Subcutaneous adipose tissue (tissue), 4 donors: ENCODE measurements around the gene ABCG8. TPM values are rescaled to one million over a fixed set of nuclear protein-coding genes. Genes with fewer than 3 reads are reported as not detected.

Experiments used
- total RNA-seq, 4 donors: library from RNA; depleted of rRNA; stranded (reverse); fragments of >200 nt; gene quantifications; one replicate each; pipeline ENCODE4 v1.1.0, GENCODE V29; 2016
- TF ChIP-seq, protein P1 (sequence below): fragments of 450-650 bp; IDR thresholded peaks from one replicate; pipeline ENCODE4 v1.5.1; 2016; ENCODE audit warnings: low read depth, mild to moderate bottlenecking, control low read depth, antibody characterized with exemption, moderate library complexity

ABCG8 gene
- total RNA-seq, 4 donors from 2014 or later, result 0.19 TPM; not detected in 3

DNA sequence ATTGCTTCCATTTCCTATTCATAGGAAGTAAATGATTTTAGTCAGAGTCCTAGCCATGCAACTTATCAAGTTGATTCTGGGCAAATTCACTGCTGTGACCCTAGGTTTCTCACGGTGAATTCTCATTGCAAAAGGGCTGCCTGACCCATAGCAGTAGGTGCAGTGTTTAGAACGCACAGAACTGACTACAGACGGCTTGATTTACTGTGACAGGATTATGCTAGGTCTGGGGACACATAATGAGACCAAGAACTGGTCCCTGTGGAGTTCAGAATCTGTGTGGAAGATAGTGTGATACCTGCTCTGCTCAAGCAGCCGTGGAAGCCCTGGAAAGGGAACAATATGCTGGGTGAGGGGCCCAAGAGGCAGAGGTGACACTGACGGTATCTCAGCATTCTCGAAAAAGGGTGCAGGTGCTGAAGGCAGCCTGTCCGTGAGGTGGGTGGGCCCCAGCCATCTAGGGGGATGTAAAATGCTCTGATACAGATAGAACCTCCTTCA is 46.4 kb downstream of the ABCG8 start:
- TF ChIP-seq, protein P1, sequence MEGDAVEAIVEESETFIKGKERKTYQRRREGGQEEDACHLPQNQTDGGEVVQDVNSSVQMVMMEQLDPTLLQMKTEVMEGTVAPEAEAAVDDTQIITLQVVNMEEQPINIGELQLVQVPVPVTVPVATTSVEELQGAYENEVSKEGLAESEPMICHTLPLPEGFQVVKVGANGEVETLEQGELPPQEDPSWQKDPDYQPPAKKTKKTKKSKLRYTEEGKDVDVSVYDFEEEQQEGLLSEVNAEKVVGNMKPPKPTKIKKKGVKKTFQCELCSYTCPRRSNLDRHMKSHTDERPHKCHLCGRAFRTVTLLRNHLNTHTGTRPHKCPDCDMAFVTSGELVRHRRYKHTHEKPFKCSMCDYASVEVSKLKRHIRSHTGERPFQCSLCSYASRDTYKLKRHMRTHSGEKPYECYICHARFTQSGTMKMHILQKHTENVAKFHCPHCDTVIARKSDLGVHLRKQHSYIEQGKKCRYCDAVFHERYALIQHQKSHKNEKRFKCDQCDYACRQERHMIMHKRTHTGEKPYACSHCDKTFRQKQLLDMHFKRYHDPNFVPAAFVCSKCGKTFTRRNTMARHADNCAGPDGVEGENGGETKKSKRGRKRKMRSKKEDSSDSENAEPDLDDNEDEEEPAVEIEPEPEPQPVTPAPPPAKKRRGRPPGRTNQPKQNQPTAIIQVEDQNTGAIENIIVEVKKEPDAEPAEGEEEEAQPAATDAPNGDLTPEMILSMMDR, result no peak

DNA sequence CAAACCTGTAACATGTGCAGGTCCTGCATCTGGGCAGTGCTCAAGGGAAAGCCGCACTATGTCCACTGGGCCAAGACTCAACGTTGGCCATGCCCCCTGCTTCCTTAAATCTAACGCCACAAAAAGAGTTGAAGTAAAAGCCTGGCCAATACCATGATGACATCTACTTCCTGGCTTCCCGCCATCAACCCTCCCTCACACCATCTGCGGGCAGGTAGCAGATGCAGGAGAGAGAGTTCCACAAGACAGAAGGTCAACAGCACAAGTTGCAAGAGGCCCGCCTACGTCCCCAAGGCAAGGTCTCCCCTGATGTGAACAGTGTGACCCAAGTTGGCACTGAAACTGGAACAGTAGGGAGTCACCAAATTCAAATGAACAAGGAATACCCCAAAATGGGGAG is 48.4 kb downstream of the ABCG8 start:
- TF ChIP-seq, protein P1, result no peak

GRCh38 chr2:43889416-43889815 is 50.6 kb downstream of the ABCG8 start:
- TF ChIP-seq, protein P1, result no peak

GRCh38 chr2:43890855-43891254 is 52.1 kb downstream of the ABCG8 start:
- TF ChIP-seq, protein P1, result no peak

- TF ChIP-seq, protein P1, result no peak
Measured at GRCh38 chr2:43894743-43895142, 56.0 kb downstream of the ABCG8 start.

DNA sequence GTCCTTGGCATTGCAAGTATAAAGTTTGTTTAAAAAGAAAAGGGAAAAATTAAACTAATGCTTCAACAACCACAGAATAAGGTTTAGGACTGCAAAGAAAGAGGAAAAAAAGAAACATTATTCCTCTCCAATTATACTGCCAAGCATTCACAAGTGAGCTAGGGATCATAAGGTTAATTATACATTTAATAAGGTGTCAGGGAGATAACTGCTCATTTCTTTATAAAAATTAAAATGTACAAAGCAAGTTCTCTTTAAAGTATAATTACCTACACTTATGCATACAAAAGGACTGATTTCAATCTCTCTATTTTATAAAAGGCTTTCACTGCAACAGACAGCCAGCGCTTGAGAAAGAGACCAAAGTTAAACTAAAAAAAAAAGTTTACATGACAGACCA is 58.1 kb downstream of the ABCG8 start:
- TF ChIP-seq, protein P1, result no peak

- TF ChIP-seq, protein P1, result no peak
Measured at GRCh38 chr2:43897492-43897891, 58.7 kb downstream of the ABCG8 start.
